Fibroblast of lung (primary cell): ENCODE measurements around the gene GM2A. TPM values are rescaled to one million over a fixed set of nuclear protein-coding genes. Genes with fewer than 3 reads are reported as not detected.
A peak's percentile ranks its signal among the peaks of the same experiment; 100 is the strongest.
"Not testable (repeated sequence)": the region's sequence is repeated elsewhere in the genome, so short reads cannot be mapped to it uniquely, and the experiment has no call there.

Source experiments
- DNase-seq, 2 donors: peaks; one replicate each; pipeline versions ENCODE4 v3.0.0 to v3.0.0-alpha.2; 2010; ENCODE audit warnings: low read depth in 2 of 2
- H2AFZ ChIP-seq: 2 replicates; pipeline ENCODE4 v1.5.1; 2012; ENCODE audit warnings: low read length, control low read depth, inconsistent platforms
- H3K27ac ChIP-seq: 2 replicates; pipeline ENCODE4 v1.5.1; 2011; ENCODE audit warnings: low read length, control low read depth; ENCODE audit not compliant: insufficient read depth
- H3K27me3 ChIP-seq: 2 replicates; pipeline ENCODE4 v1.5.1; 2011; ENCODE audit warnings: mild to moderate bottlenecking, low read length; ENCODE audit not compliant: control insufficient read depth, insufficient read depth
- H3K36me3 ChIP-seq: 2 replicates; pipeline ENCODE4 v1.5.1; 2011; ENCODE audit warnings: low read length; ENCODE audit not compliant: control insufficient read depth, insufficient read depth
- H3K4me1 ChIP-seq: 2 replicates; pipeline ENCODE4 v1.5.1; 2011; ENCODE audit warnings: low read length; ENCODE audit not compliant: control insufficient read depth, insufficient read depth; ENCODE audit errors: extremely low read depth
- H3K4me2 ChIP-seq: 2 replicates; pipeline ENCODE4 v1.5.1; 2011; ENCODE audit warnings: low read length, control low read depth; ENCODE audit not compliant: insufficient read depth; ENCODE audit errors: extremely low read depth
- H3K4me3 ChIP-seq, 4 experiments: fragments of 200-600 bp in 1 of 4; sonication (generic) in 1 of 4; replicated peaks in 1 of 4; 2 replicates each; pipeline ENCODE4 v1.5.1; 2011 to 2016; ENCODE audit warnings: low read length in 4 of 4, low read depth in 3 of 4, mild to moderate bottlenecking in 3 of 4, control low read depth in 2 of 4, inconsistent platforms in 1 of 4, mixed read lengths in 1 of 4; ENCODE audit not compliant: insufficient read depth in 1 of 4; ENCODE audit errors: control extremely low read depth in 1 of 4
- H3K79me2 ChIP-seq: 2 replicates; pipeline ENCODE4 v1.5.1; 2012; ENCODE audit warnings: mild to moderate bottlenecking, low read length, inconsistent platforms; ENCODE audit not compliant: control insufficient read depth, insufficient read depth
- H3K9ac ChIP-seq: 2 replicates; pipeline ENCODE4 v1.5.1; 2011; ENCODE audit warnings: mild to moderate bottlenecking, low read length, control low read depth; ENCODE audit not compliant: insufficient read depth
- H3K9me3 ChIP-seq: 2 replicates; pipeline ENCODE4 v1.5.1; 2012; ENCODE audit warnings: low read depth, low read length; ENCODE audit not compliant: control insufficient read depth, insufficient read depth
- H4K20me1 ChIP-seq: 2 replicates; pipeline ENCODE4 v1.5.1; 2011; ENCODE audit warnings: low read length; ENCODE audit not compliant: control insufficient read depth, insufficient read depth; ENCODE audit errors: extremely low read depth
- EZH2 ChIP-seq: IDR thresholded peaks from 2 replicates; pipeline ENCODE4 v1.5.1; 2012; ENCODE audit warnings: low read length, control low read depth, mild to moderate bottlenecking; ENCODE audit errors: missing control alignments
- polyA plus RNA-seq, 2 donors: library from polyadenylated mRNA; depleted of rRNA in 1 of 2; stranded (reverse) in 1 of 2; unstranded in 1 of 2; fragments of >200 nt; gene quantifications; 2 replicates each; pipeline ENCODE4 v1.2.1, GENCODE V29; 2011 to 2012; ENCODE audit warnings: missing spikeins in 1 of 2
- total RNA-seq: library from RNA; depleted of rRNA; stranded (reverse); fragments of >200 nt; gene quantifications from 2 replicates; pipeline ENCODE4 v1.2.1, GENCODE V29; 2014
- TF ChIP-seq, protein P1 (sequence below), 2 donors: IDR thresholded peaks in 1 of 2; conservative IDR thresholded peaks in 1 of 2; 1 replicate in 1 of 2; 2 replicates in 1 of 2; pipeline ENCODE4 v1.5.1; 2011 to 2012; ENCODE audit warnings: low read length in 2 of 2, control low read depth in 1 of 2, inconsistent platforms in 1 of 2, low read depth in 1 of 2, mild to moderate bottlenecking in 1 of 2

Gene GM2A
- total and polyA plus RNA-seq, 2 donors (not counting 1 experiment from before 2014, with no cell fraction given), result 11.9 to 28.2 TPM

DNA sequence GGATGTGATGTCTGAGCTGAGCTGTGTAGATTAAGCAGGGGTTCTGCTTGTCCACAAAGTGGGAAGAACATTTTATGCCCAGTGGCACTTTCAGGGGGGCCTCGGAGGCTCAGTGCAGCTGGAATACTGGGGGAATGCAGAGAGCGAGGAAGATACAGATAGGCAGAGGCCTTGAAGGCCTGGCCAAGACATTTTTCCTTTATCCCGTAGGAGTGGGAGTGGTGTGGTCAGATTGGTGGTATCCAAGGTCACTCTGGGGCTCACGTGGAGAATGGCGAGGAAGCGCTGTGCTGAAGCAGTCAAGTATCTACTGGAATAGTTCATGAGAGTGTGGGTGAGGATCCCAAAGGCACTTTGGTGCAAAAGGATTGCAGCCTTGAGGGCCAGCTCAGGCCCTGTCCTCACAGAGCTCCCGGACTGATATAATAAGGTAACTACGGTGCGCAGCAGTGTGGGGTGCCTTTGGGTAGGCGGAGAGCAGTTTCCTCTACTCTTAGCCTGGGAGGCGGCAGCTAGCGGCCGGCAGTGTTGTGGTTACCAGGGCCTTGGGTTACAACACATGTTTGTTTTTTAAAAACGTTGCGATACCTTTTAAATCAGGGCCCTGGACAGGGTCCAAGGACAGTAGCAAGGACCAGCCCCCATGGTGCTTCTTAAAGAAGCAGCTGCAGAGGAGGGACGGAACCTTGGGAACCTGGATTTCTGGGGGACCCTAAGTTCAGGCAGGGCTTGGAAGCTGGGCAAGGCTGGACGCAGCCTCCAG lies 18.3 kb upstream of the GM2A start:
- Histone ChIP-seq H3K4me2 (no peak overlapping the region), H3K27me3 (peaks cover 14% of the 10 kb centered on the region), H3K4me3 (no peak overlapping the region), H3K79me2 (no peaks in the 10 kb centered on the region), H3K9ac (no peak overlapping the region), H3K36me3 (no peaks in the 10 kb centered on the region), H3K9me3 (no peaks in the 10 kb centered on the region), H3K27ac (no peak overlapping the region), H2AFZ (no peak overlapping the region), H3K4me1 (no peaks in the 10 kb centered on the region), H4K20me1 (no peaks in the 10 kb centered on the region)
- TF ChIP-seq, protein P1, sequence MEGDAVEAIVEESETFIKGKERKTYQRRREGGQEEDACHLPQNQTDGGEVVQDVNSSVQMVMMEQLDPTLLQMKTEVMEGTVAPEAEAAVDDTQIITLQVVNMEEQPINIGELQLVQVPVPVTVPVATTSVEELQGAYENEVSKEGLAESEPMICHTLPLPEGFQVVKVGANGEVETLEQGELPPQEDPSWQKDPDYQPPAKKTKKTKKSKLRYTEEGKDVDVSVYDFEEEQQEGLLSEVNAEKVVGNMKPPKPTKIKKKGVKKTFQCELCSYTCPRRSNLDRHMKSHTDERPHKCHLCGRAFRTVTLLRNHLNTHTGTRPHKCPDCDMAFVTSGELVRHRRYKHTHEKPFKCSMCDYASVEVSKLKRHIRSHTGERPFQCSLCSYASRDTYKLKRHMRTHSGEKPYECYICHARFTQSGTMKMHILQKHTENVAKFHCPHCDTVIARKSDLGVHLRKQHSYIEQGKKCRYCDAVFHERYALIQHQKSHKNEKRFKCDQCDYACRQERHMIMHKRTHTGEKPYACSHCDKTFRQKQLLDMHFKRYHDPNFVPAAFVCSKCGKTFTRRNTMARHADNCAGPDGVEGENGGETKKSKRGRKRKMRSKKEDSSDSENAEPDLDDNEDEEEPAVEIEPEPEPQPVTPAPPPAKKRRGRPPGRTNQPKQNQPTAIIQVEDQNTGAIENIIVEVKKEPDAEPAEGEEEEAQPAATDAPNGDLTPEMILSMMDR (conservative IDR thresholded peaks at IDR 0.05 in 1 of 2, IDR thresholded peaks at IDR 0.05 in 1 of 2; ENCODE audit: low read depth in 1 of 2, low read length in 2 of 2), result no peak
- TF ChIP-seq EZH2, result no peak
- DNase-seq, result peak; percentile 25 to 72

DNA sequence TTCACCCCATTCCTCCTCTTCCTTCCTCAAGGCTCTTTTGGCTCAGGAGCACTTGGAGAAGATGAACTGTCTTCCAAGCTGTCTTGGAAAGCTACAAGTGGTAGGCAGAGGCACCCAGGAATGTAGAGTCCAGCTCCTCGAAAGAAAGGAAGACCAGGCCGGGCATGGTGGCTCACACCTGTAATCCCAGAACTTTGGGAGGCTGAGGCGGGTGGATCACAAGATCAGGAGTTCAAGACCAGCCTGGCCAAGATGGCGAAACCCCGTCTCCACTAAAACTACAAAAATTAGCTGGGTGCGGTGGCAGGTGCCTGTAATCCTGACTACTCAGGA lies 17.8 kb upstream of the GM2A start:
- H3K27ac ChIP-seq, H2AFZ ChIP-seq, H4K20me1 ChIP-seq, DNase-seq, H3K4me2 ChIP-seq, H3K4me1 ChIP-seq, H3K9me3 ChIP-seq, H3K79me2 ChIP-seq, H3K4me3 ChIP-seq, H3K9ac ChIP-seq, H3K36me3 ChIP-seq: not testable (repeated sequence)
- H3K27me3 ChIP-seq, result peaks cover 12% of the 10 kb centered on the region

DNA sequence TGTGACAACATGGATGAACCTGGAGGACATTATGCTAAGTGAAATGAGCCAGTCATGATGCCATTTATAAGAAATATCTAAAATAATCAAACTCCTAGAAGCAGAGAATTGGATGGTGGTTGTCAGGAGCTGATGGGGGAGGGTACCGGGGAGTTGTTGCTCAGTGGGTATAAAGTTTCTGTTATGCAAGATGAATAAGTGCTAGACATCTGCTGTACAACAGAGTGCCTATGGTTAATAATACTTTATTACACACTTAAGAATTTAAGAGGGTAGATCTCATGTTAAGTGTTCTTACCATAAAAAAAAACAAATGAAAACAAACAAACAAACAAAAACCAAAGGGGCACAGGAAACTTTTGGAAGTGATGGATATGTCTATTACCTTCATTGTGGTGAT lies 16.1 kb upstream of the GM2A start:
- Histone ChIP-seq H3K79me2 (no peaks in the 10 kb centered on the region), H3K27ac (no peak overlapping the region), H3K9me3 (no peaks in the 10 kb centered on the region), H3K4me1 (no peaks in the 10 kb centered on the region), H3K36me3 (no peaks in the 10 kb centered on the region), H2AFZ (no peak overlapping the region), H3K4me3 (no peak overlapping the region), H4K20me1 (no peaks in the 10 kb centered on the region), H3K4me2 (no peak overlapping the region), H3K27me3 (peaks cover 5% of the 10 kb centered on the region), H3K9ac (no peak overlapping the region)
- DNase-seq, result no peak
- no peak for TF ChIP-seq EZH2
- TF ChIP-seq, protein P1 (conservative IDR thresholded peaks at IDR 0.05 in 1 of 2, IDR thresholded peaks at IDR 0.05 in 1 of 2; ENCODE audit: low read depth in 1 of 2, low read length in 2 of 2), result no peak
